HepG2 (cell line): ENCODE measurements around the gene LTB4R2. TPM values are rescaled to one million over a fixed set of nuclear protein-coding genes. Genes with fewer than 3 reads are reported as not detected.

ENCODE experiments used
- CCAR2 ChIP-seq: fragments of 200-400 bp; formaldehyde crosslinking; optimal IDR thresholded peaks from 2 replicates; pipeline ENCODE3; 2018; ENCODE audit warnings: low read depth, mild to moderate bottlenecking, low read length, moderate library complexity
- DNMT3B ChIP-seq: conservative IDR thresholded peaks from 2 replicates; pipeline ENCODE4 v1.6.1; 2016; ENCODE audit warnings: missing biosample characterization, control low read depth
- DRAP1 ChIP-seq: IDR thresholded peaks from 2 replicates; pipeline ENCODE4 v1.6.1; 2016; ENCODE audit warnings: missing genetic modification reagents, missing compliant biosample characterization
- ELF1 ChIP-seq: sonication (generic); formaldehyde crosslinking; IDR thresholded peaks from 2 replicates; pipeline ENCODE4 v1.4.0; 2020; ENCODE audit warnings: missing genetic modification reagents
- HOXD1 ChIP-seq: sonication (generic); formaldehyde crosslinking; IDR thresholded peaks from 2 replicates; pipeline ENCODE4 v1.5.0; 2020; ENCODE audit warnings: missing genetic modification reagents
- IRF2 ChIP-seq: IDR thresholded peaks from 2 replicates; pipeline ENCODE4 v1.6.1; 2018; ENCODE audit warnings: missing genetic modification reagents, missing compliant biosample characterization
- ISL2 ChIP-seq: sonication (generic); formaldehyde crosslinking; IDR thresholded peaks from 2 replicates; pipeline ENCODE4 v1.5.0; 2020; ENCODE audit warnings: missing genetic modification reagents
- JDP2 ChIP-seq: sonication (generic); formaldehyde crosslinking; IDR thresholded peaks from 2 replicates; pipeline ENCODE4 v1.8.1; 2022; ENCODE audit warnings: missing genetic modification reagents, borderline replicate concordance
- MAFF ChIP-seq: IDR thresholded peaks from 2 replicates; pipeline ENCODE4 v1.6.1; 2011; ENCODE audit warnings: low read depth, low read length, improper control_type of control experiment
- RFXANK ChIP-seq: IDR thresholded peaks from 2 replicates; pipeline ENCODE4 v1.6.1; 2016
- RXRA ChIP-seq: sonication (generic); formaldehyde crosslinking; IDR thresholded peaks from 2 replicates; pipeline ENCODE4 v1.5.1; 2020; ENCODE audit warnings: missing genetic modification reagents
- SALL2 ChIP-seq: sonication (generic); formaldehyde crosslinking; IDR thresholded peaks from 2 replicates; pipeline ENCODE4 v1.8.1; 2023; ENCODE audit warnings: mild to moderate bottlenecking, missing genetic modification reagents, inconsistent platforms
- SKI ChIP-seq: fragments of 450-650 bp; IDR thresholded peaks from one replicate; pipeline ENCODE4 v1.6.1; 2018; ENCODE audit warnings: mild to moderate bottlenecking; ENCODE audit not compliant: partially characterized antibody
- ZC3H4 ChIP-seq: sonication (generic); formaldehyde crosslinking; IDR thresholded peaks from 2 replicates; pipeline ENCODE4 v1.4.0; 2020; ENCODE audit warnings: missing genetic modification reagents, borderline replicate concordance
- ZNF138 ChIP-seq: sonication (generic); formaldehyde crosslinking; IDR thresholded peaks from 2 replicates; pipeline ENCODE4 v1.5.0; 2020; ENCODE audit warnings: mild to moderate bottlenecking, low read depth, missing genetic modification reagents
- ZNF225 ChIP-seq: sonication (generic); formaldehyde crosslinking; IDR thresholded peaks from 2 replicates; pipeline ENCODE4 v1.4.0; 2020; ENCODE audit warnings: mild to moderate bottlenecking, missing genetic modification reagents
- ZNF260 ChIP-seq: sonication (generic); formaldehyde crosslinking; IDR thresholded peaks from 2 replicates; pipeline ENCODE4 v1.4.0; 2020; ENCODE audit warnings: missing genetic modification reagents, low read depth, mild to moderate bottlenecking, borderline replicate concordance
- ZNF292 ChIP-seq: sonication (generic); formaldehyde crosslinking; IDR thresholded peaks from 2 replicates; pipeline ENCODE4 v1.8.1; 2022; ENCODE audit warnings: mild to moderate bottlenecking, low read depth, missing genetic modification reagents, borderline replicate concordance
- ZNF354B ChIP-seq: sonication (generic); formaldehyde crosslinking; IDR thresholded peaks from 2 replicates; pipeline ENCODE4 v1.8.0; 2022; ENCODE audit warnings: mild to moderate bottlenecking, missing genetic modification reagents
- ZNF431 ChIP-seq: sonication (generic); formaldehyde crosslinking; IDR thresholded peaks from 2 replicates; pipeline ENCODE4 v1.9.0; 2022; ENCODE audit warnings: missing genetic modification reagents, low read depth, mild to moderate bottlenecking, borderline replicate concordance
- ZNF552 ChIP-seq: sonication (generic); formaldehyde crosslinking; IDR thresholded peaks from 2 replicates; pipeline ENCODE4 v1.9.0; 2022; ENCODE audit warnings: missing genetic modification reagents, mild to moderate bottlenecking, borderline replicate concordance
- ZNF724P ChIP-seq: sonication (generic); formaldehyde crosslinking; IDR thresholded peaks from 2 replicates; pipeline ENCODE4 v1.8.0; 2022; ENCODE audit warnings: missing genetic modification reagents, borderline replicate concordance
- ZNF891 ChIP-seq: sonication (generic); formaldehyde crosslinking; IDR thresholded peaks from 2 replicates; pipeline ENCODE4 v1.5.0; 2020; ENCODE audit warnings: mild to moderate bottlenecking, missing genetic modification reagents
- ZSCAN29 ChIP-seq: sonication (generic); formaldehyde crosslinking; conservative IDR thresholded peaks from 2 replicates; pipeline ENCODE4 v1.4.0; 2020; ENCODE audit warnings: mild to moderate bottlenecking, missing genetic modification reagents
- polyA plus RNA-seq, 8 experiments: library from polyadenylated mRNA; depleted of rRNA in 3 of 8; stranded (reverse) in 7 of 8; unstranded in 1 of 8; fragments of >200 nt; fragmentation: Illumina TruSeq in 4 of 8; extraction: Trizol in 4 of 8; gene quantifications; 2 replicates each; pipeline versions ENCODE4 v1.2.1 to v1.2.3, GENCODE V29; 2011 to 2016; ENCODE audit warnings: low read depth in 4 of 8, missing spikeins in 1 of 8, mixed read lengths in 1 of 8; ENCODE audit not compliant: insufficient read depth in 1 of 8
- total RNA-seq, 5 experiments: library from RNA; depleted of rRNA; stranded (reverse); fragments of >200 nt; fragmentation: Illumina TruSeq; extraction: Trizol; gene quantifications; 2 replicates each; pipeline ENCODE4 v1.2.3, GENCODE V29; 2016; ENCODE audit warnings: low read depth in 1 of 5
- TF ChIP-seq, protein P1 (sequence below): sonication (generic); formaldehyde crosslinking; IDR thresholded peaks from 2 replicates; pipeline ENCODE4 v1.9.0; 2021; ENCODE audit warnings: missing genetic modification reagents, borderline replicate concordance
- TF ChIP-seq, protein P2 (sequence below): sonication (generic); formaldehyde crosslinking; IDR thresholded peaks from 2 replicates; pipeline ENCODE4 v1.4.0; 2020; ENCODE audit warnings: mild to moderate bottlenecking, missing genetic modification reagents

The LTB4R2 gene
- total and polyA plus RNA-seq, 2 of the 13 experiments (the other 11 are each of a cell fraction or from before 2014, with no cell fraction given) = 3.9 to 6.9 TPM

DNA sequence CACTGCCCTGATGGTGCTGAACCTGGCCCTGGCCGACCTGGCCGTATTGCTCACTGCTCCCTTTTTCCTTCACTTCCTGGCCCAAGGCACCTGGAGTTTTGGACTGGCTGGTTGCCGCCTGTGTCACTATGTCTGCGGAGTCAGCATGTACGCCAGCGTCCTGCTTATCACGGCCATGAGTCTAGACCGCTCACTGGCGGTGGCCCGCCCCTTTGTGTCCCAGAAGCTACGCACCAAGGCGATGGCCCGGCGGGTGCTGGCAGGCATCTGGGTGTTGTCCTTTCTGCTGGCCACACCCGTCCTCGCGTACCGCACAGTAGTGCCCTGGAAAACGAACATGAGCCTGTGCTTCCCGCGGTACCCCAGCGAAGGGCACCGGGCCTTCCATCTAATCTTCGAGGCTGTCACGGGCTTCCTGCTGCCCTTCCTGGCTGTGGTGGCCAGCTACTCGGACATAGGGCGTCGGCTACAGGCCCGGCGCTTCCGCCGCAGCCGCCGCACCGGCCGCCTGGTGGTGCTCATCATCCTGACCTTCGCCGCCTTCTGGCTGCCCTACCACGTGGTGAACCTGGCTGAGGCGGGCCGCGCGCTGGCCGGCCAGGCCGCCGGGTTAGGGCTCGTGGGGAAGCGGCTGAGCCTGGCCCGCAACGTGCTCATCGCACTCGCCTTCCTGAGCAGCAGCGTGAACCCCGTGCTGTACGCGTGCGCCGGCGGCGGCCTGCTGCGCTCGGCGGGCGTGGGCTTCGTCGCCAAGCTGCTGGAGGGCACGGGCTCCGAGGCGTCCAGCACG lies 6.1 kb downstream of the LTB4R2 start (continued):
- TF ChIP-seq ZC3H4 (CRISPR knock-in tag) = peak; percentile 79; the same call in 1 of the 2 replicates
- TF ChIP-seq DRAP1 (CRISPR knock-in tag) = 0 out of 2 replicates have a peak, but pooled peaks have one; percentile 36
- peak; percentile 97; the same call in 1 of the 2 replicates for TF ChIP-seq ZNF724P (CRISPR knock-in tag)
- peak; percentile 57; the same call in 1 of the 2 replicates for TF ChIP-seq IRF2 (CRISPR knock-in tag)
- peak; percentile 79 for TF ChIP-seq RXRA (CRISPR knock-in tag)
- no peak for TF ChIP-seq CCAR2
- TF ChIP-seq ELF1 (CRISPR knock-in tag) = peak; percentile 81
- TF ChIP-seq, protein P1, sequence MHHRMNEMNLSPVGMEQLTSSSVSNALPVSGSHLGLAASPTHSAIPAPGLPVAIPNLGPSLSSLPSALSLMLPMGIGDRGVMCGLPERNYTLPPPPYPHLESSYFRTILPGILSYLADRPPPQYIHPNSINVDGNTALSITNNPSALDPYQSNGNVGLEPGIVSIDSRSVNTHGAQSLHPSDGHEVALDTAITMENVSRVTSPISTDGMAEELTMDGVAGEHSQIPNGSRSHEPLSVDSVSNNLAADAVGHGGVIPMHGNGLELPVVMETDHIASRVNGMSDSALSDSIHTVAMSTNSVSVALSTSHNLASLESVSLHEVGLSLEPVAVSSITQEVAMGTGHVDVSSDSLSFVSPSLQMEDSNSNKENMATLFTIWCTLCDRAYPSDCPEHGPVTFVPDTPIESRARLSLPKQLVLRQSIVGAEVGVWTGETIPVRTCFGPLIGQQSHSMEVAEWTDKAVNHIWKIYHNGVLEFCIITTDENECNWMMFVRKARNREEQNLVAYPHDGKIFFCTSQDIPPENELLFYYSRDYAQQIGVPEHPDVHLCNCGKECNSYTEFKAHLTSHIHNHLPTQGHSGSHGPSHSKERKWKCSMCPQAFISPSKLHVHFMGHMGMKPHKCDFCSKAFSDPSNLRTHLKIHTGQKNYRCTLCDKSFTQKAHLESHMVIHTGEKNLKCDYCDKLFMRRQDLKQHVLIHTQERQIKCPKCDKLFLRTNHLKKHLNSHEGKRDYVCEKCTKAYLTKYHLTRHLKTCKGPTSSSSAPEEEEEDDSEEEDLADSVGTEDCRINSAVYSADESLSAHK (CRISPR knock-in tag) = no peak; the same call in 1 of the 2 replicates
- TF ChIP-seq ZNF292 (CRISPR knock-in tag) = no peak; the same call in none of the 2 replicates
- peak; percentile 97 for TF ChIP-seq ZNF431
- peak; percentile 72; the same call in 1 of the 2 replicates for TF ChIP-seq RFXANK (CRISPR knock-in tag)
- peak; percentile 93; the same call in 1 of the 2 replicates for TF ChIP-seq ZNF138
- TF ChIP-seq ZNF260 = peak; percentile 98
- TF ChIP-seq, protein P2, sequence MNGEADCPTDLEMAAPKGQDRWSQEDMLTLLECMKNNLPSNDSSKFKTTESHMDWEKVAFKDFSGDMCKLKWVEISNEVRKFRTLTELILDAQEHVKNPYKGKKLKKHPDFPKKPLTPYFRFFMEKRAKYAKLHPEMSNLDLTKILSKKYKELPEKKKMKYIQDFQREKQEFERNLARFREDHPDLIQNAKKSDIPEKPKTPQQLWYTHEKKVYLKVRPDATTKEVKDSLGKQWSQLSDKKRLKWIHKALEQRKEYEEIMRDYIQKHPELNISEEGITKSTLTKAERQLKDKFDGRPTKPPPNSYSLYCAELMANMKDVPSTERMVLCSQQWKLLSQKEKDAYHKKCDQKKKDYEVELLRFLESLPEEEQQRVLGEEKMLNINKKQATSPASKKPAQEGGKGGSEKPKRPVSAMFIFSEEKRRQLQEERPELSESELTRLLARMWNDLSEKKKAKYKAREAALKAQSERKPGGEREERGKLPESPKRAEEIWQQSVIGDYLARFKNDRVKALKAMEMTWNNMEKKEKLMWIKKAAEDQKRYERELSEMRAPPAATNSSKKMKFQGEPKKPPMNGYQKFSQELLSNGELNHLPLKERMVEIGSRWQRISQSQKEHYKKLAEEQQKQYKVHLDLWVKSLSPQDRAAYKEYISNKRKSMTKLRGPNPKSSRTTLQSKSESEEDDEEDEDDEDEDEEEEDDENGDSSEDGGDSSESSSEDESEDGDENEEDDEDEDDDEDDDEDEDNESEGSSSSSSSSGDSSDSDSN (CRISPR knock-in tag) = peak; percentile 97
- peak; percentile 92 for TF ChIP-seq ZNF354B
- peak; percentile 98 for TF ChIP-seq ZNF552 (CRISPR knock-in tag)
- TF ChIP-seq ZSCAN29 (CRISPR knock-in tag) = peak; percentile 93
- peak; percentile 98 for TF ChIP-seq HOXD1 (CRISPR knock-in tag)
- TF ChIP-seq ISL2 (CRISPR knock-in tag) = peak; percentile 88; the same call in 1 of the 2 replicates
- no peak for TF ChIP-seq JDP2 (CRISPR knock-in tag)
- peak; percentile 97 for TF ChIP-seq ZNF225
- peak; percentile 91 for TF ChIP-seq ZNF891 (CRISPR knock-in tag)
- peak; percentile 52 for TF ChIP-seq SKI
- 0 out of 2 replicates have a peak, but pooled peaks have one; percentile 64 for TF ChIP-seq MAFF
- 0 out of 2 replicates have a peak, but pooled peaks have one; percentile 66 for TF ChIP-seq DNMT3B
- TF ChIP-seq SALL2 (CRISPR knock-in tag) = peak; percentile 89
